WTC11 (cell line): Measurements from ENCODE around the gene SQOR.

ENCODE experiments used
- ATF1 ChIP-seq: sonication (generic); formaldehyde crosslinking; IDR thresholded peaks from 2 replicates; pipeline ENCODE4 v1.8.1; 2023; ENCODE audit warnings: mild to moderate bottlenecking, moderate library complexity, missing genetic modification reagents
- E2F5 ChIP-seq: sonication (generic); formaldehyde crosslinking; IDR thresholded peaks from 2 replicates; pipeline ENCODE4 v1.8.1; 2022; ENCODE audit warnings: mild to moderate bottlenecking, moderate library complexity, missing genetic modification reagents
- ETV6 ChIP-seq: sonication (generic); formaldehyde crosslinking; IDR thresholded peaks from 2 replicates; pipeline ENCODE4 v1.8.1; 2022; ENCODE audit warnings: mild to moderate bottlenecking, missing genetic modification reagents
- GABPB1 ChIP-seq: sonication (generic); formaldehyde crosslinking; IDR thresholded peaks from 2 replicates; pipeline ENCODE4 v1.8.1; 2023; ENCODE audit warnings: mild to moderate bottlenecking, missing genetic modification reagents
- SMAD3 ChIP-seq: sonication (generic); formaldehyde crosslinking; IDR thresholded peaks from 2 replicates; pipeline ENCODE4 v1.8.0; 2022; ENCODE audit warnings: missing genetic modification reagents, mild to moderate bottlenecking, borderline replicate concordance
- TP53 ChIP-seq: sonication (generic); formaldehyde crosslinking; IDR thresholded peaks from 2 replicates; pipeline ENCODE4 v1.8.1; 2023; ENCODE audit warnings: mild to moderate bottlenecking, missing genetic modification reagents
- ZNF121 ChIP-seq: sonication (generic); formaldehyde crosslinking; IDR thresholded peaks from 2 replicates; pipeline ENCODE4 v1.8.0; 2023; ENCODE audit warnings: missing genetic modification reagents
- ZNF263 ChIP-seq: sonication (generic); formaldehyde crosslinking; IDR thresholded peaks from 2 replicates; pipeline ENCODE4 v1.8.1; 2022; ENCODE audit warnings: low read depth, mild to moderate bottlenecking, moderate library complexity, missing genetic modification reagents
- ZNF317 ChIP-seq: sonication (generic); formaldehyde crosslinking; IDR thresholded peaks from 2 replicates; pipeline ENCODE4 v1.8.1; 2023; ENCODE audit warnings: low read depth, mild to moderate bottlenecking, moderate library complexity, missing genetic modification reagents, borderline replicate concordance
- TF ChIP-seq, protein P1 (sequence below): sonication (generic); formaldehyde crosslinking; conservative IDR thresholded peaks from 2 replicates; pipeline ENCODE4 v1.8.1; 2022; ENCODE audit warnings: mild to moderate bottlenecking, missing genetic modification reagents
- TF ChIP-seq, protein P2 (sequence below): fragments of 250-450 bp; sonication (Bioruptor Pico); IDR thresholded peaks from 2 replicates; pipeline ENCODE4 v1.9.0; 2021; ENCODE audit warnings: mild to moderate bottlenecking
- TF ChIP-seq, protein P3 (sequence below): fragments of 200-600 bp; IDR thresholded peaks from 2 replicates; pipeline ENCODE4 v1.8.0; 2022; ENCODE audit warnings: antibody characterized with exemption
- TF ChIP-seq, protein P4 (sequence below): sonication (generic); formaldehyde crosslinking; IDR thresholded peaks from 2 replicates; pipeline ENCODE4 v1.8.1; 2023; ENCODE audit warnings: mild to moderate bottlenecking, missing genetic modification reagents, moderate library complexity

- TF ChIP-seq, protein P1, sequence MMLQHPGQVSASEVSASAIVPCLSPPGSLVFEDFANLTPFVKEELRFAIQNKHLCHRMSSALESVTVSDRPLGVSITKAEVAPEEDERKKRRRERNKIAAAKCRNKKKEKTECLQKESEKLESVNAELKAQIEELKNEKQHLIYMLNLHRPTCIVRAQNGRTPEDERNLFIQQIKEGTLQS (CRISPR knock-in tag) = no peak
- TF ChIP-seq, protein P2, sequence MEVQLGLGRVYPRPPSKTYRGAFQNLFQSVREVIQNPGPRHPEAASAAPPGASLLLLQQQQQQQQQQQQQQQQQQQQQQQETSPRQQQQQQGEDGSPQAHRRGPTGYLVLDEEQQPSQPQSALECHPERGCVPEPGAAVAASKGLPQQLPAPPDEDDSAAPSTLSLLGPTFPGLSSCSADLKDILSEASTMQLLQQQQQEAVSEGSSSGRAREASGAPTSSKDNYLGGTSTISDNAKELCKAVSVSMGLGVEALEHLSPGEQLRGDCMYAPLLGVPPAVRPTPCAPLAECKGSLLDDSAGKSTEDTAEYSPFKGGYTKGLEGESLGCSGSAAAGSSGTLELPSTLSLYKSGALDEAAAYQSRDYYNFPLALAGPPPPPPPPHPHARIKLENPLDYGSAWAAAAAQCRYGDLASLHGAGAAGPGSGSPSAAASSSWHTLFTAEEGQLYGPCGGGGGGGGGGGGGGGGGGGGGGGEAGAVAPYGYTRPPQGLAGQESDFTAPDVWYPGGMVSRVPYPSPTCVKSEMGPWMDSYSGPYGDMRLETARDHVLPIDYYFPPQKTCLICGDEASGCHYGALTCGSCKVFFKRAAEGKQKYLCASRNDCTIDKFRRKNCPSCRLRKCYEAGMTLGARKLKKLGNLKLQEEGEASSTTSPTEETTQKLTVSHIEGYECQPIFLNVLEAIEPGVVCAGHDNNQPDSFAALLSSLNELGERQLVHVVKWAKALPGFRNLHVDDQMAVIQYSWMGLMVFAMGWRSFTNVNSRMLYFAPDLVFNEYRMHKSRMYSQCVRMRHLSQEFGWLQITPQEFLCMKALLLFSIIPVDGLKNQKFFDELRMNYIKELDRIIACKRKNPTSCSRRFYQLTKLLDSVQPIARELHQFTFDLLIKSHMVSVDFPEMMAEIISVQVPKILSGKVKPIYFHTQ (CRISPR knock-in tag) = no peak
- TF ChIP-seq, protein P3, sequence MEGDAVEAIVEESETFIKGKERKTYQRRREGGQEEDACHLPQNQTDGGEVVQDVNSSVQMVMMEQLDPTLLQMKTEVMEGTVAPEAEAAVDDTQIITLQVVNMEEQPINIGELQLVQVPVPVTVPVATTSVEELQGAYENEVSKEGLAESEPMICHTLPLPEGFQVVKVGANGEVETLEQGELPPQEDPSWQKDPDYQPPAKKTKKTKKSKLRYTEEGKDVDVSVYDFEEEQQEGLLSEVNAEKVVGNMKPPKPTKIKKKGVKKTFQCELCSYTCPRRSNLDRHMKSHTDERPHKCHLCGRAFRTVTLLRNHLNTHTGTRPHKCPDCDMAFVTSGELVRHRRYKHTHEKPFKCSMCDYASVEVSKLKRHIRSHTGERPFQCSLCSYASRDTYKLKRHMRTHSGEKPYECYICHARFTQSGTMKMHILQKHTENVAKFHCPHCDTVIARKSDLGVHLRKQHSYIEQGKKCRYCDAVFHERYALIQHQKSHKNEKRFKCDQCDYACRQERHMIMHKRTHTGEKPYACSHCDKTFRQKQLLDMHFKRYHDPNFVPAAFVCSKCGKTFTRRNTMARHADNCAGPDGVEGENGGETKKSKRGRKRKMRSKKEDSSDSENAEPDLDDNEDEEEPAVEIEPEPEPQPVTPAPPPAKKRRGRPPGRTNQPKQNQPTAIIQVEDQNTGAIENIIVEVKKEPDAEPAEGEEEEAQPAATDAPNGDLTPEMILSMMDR = peak; percentile 35; the same call in 1 of the 2 replicates
- TF ChIP-seq ZNF263 (no peak), ETV6 (no peak), TP53 (no peak), GABPB1 (CRISPR knock-in tag) (no peak), ATF1 (CRISPR knock-in tag) (no peak), SMAD3 (no peak), ZNF121 (CRISPR knock-in tag) (no peak), E2F5 (CRISPR knock-in tag) (no peak), ZNF317 (CRISPR knock-in tag) (no peak)
- TF ChIP-seq, protein P4, sequence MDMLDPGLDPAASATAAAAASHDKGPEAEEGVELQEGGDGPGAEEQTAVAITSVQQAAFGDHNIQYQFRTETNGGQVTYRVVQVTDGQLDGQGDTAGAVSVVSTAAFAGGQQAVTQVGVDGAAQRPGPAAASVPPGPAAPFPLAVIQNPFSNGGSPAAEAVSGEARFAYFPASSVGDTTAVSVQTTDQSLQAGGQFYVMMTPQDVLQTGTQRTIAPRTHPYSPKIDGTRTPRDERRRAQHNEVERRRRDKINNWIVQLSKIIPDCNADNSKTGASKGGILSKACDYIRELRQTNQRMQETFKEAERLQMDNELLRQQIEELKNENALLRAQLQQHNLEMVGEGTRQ = no peak
Observed at GRCh38 chr15:45635191-45635638, 386 bp downstream of the SQOR start.
